Astrocyte of the hippocampus (primary cell): ENCODE data around the gene UBN1.
"Not testable (repeated sequence)": the region's sequence is repeated elsewhere in the genome, so short reads cannot be mapped to it uniquely, and the experiment has no call there.

Experiments used
- DNase-seq: peaks from one replicate; pipeline ENCODE4 v3.0.0; 2011; ENCODE audit warnings: low read depth, low spot score

Gene UBN1

GRCh38 chr16:4884209-4884608 lies 36.9 kb downstream of the UBN1 start:
- no peak for DNase-seq

- no peak for DNase-seq
Observed at GRCh38 chr16:4884972-4885874, 37.9 kb downstream of the UBN1 start.

GRCh38 chr16:4886151-4886550 lies 38.9 kb downstream of the UBN1 start:
- no peak for DNase-seq

GRCh38 chr16:4888428-4889135 lies 41.3 kb downstream of the UBN1 start:
- DNase-seq, result no peak

GRCh38 chr16:4890026-4890425 lies 42.7 kb downstream of the UBN1 start:
- DNase-seq, result no peak

- no peak for DNase-seq
Observed at GRCh38 chr16:4890686-4891085, 43.4 kb downstream of the UBN1 start.

GRCh38 chr16:4891097-4891885 lies 44.0 kb downstream of the UBN1 start:
- no peak for DNase-seq

GRCh38 chr16:4891886-4892216 lies 44.6 kb downstream of the UBN1 start:
- DNase-seq, result no peak

GRCh38 chr16:4892361-4893102 lies 45.3 kb downstream of the UBN1 start:
- peak; percentile 53 for DNase-seq

GRCh38 chr16:4893103-4893862 lies 46.0 kb downstream of the UBN1 start:
- no peak for DNase-seq

- DNase-seq, result no peak
Observed at GRCh38 chr16:4894276-4895150, 47.2 kb downstream of the UBN1 start.

GRCh38 chr16:4895366-4895765 lies 48.1 kb downstream of the UBN1 start:
- no peak for DNase-seq

- not testable (repeated sequence) for DNase-seq
Observed at GRCh38 chr16:4896761-4897160, 49.5 kb downstream of the UBN1 start.

- DNase-seq, result no peak
Observed at GRCh38 chr16:4897328-4897727, 50.0 kb downstream of the UBN1 start.

- no peak for DNase-seq
Observed at GRCh38 chr16:4898811-4899473, 51.7 kb downstream of the UBN1 start.

- DNase-seq, result no peak
Observed at GRCh38 chr16:4899474-4899846, 52.2 kb downstream of the UBN1 start.

GRCh38 chr16:4900036-4900435 lies 52.8 kb downstream of the UBN1 start:
- DNase-seq, result peak; percentile 38

- DNase-seq, result no peak
Observed at GRCh38 chr16:4900750-4901149, 53.5 kb downstream of the UBN1 start.

- DNase-seq, result no peak
Observed at GRCh38 chr16:4902038-4902437, 54.8 kb downstream of the UBN1 start.
